K562 (cell line): ENCODE measurements around the gene CCDC136. TPM values are rescaled to one million over a fixed set of nuclear protein-coding genes. Genes with fewer than 3 reads are reported as not detected.

Source experiments
- AFF1 ChIP-seq, 2 experiments: fragments of 450-650 bp; IDR thresholded peaks; 2 replicates each; pipeline ENCODE4 v1.6.1; 2018; ENCODE audit warnings: mild to moderate bottlenecking in 2 of 2, low read depth in 1 of 2; ENCODE audit not compliant: partially characterized antibody in 2 of 2
- BDP1 ChIP-seq: IDR thresholded peaks from 3 replicates; pipeline ENCODE4 v1.6.1; 2011; ENCODE audit not compliant: insufficient read length, insufficient read depth
- ESRRA ChIP-seq: fragments of 450-650 bp; IDR thresholded peaks from 2 replicates; pipeline ENCODE4 v1.6.1; 2014; ENCODE audit warnings: low read depth, mild to moderate bottlenecking, moderate library complexity, borderline replicate concordance
- FUS ChIP-seq: fragments of 200-400 bp; formaldehyde crosslinking; optimal IDR thresholded peaks from 2 replicates; pipeline ENCODE3; 2017; ENCODE audit warnings: low read depth, low read length
- NFE2L1 ChIP-seq: fragments of 450-650 bp; IDR thresholded peaks from 2 replicates; pipeline ENCODE4 v1.6.1; 2016; ENCODE audit warnings: missing genetic modification characterization, low read depth, mild to moderate bottlenecking, missing compliant biosample characterization, moderate library complexity, borderline replicate concordance
- PCBP2 ChIP-seq: fragments of 200-400 bp; formaldehyde crosslinking; IDR thresholded peaks from 2 replicates; pipeline ENCODE4 v1.6.1; 2018; ENCODE audit warnings: low read length, low read depth, mild to moderate bottlenecking, moderate library complexity; ENCODE audit not compliant: poor library complexity, severe bottlenecking
- THRAP3 ChIP-seq: fragments of 450-650 bp; IDR thresholded peaks from 2 replicates; pipeline ENCODE4 v1.6.1; 2016; ENCODE audit warnings: mild to moderate bottlenecking, inconsistent platforms, borderline replicate concordance
- ZBTB40 ChIP-seq, 2 experiments: fragments of 450-650 bp in 1 of 2; sonication (generic) in 1 of 2; formaldehyde crosslinking in 1 of 2; IDR thresholded peaks; 2 replicates each; pipeline versions ENCODE4 v1.7.1 to v1.9.0; 2016 to 2022; ENCODE audit warnings: inconsistent platforms in 1 of 2, mild to moderate bottlenecking in 1 of 2, missing genetic modification reagents in 1 of 2
- ZNF449 ChIP-seq: fragments of 250-450 bp; sonication (Bioruptor Pico); IDR thresholded peaks from 2 replicates; pipeline ENCODE4 v1.8.0; 2022; ENCODE audit warnings: moderate library complexity, mild to moderate bottlenecking, inconsistent platforms
- polyA plus RNA-seq, 8 experiments: library from polyadenylated mRNA; depleted of rRNA in 4 of 8; stranded (reverse) in 5 of 8; unstranded in 3 of 8; fragments of >200 nt; fragmentation: Nextera tagmentation in 2 of 8; fragmentation: Illumina TruSeq in 1 of 8; extraction: Ambion mirVana in 2 of 8; extraction: Trizol in 1 of 8; gene quantifications; 2 replicates each; pipeline versions ENCODE4 v1.2.1 to v1.2.3, GENCODE V29; 2011 to 2014; ENCODE audit warnings: inconsistent platforms in 1 of 8, missing spikeins in 1 of 8
- total RNA-seq, 7 experiments: library from RNA; depleted of rRNA in 6 of 7; stranded (reverse); fragments of >200 nt in 6 of 7; fragmentation: Illumina TruSeq in 2 of 7; extraction: Trizol in 2 of 7; gene quantifications; 2 replicates each; pipeline versions ENCODE4 v1.2.1 to v1.2.3, GENCODE V29; 2011 to 2021; ENCODE audit warnings: low replicate concordance in 1 of 7

Gene CCDC136
- total and polyA plus RNA-seq, 9 of the 15 experiments (the other 6 are each of a cell fraction or from before 2014, with no cell fraction given): 2.4 to 40.8 (median 26.5) TPM

- TF ChIP-seq ZBTB40 (IDR thresholded peaks at IDR 0.05) (peak; percentile 51), ZBTB40 (CRISPR knock-in tag; IDR thresholded peaks at IDR 0.05) (no peak), BDP1 (no peak), FUS (no peak), THRAP3 (0 out of 2 replicates have a peak, but pooled peaks have one; percentile 26), ESRRA (peak; percentile 37), ZNF449 (CRISPR knock-in tag) (no peak), PCBP2 (no peak), AFF1 (IDR thresholded peaks at IDR 0.05; ENCODE audit: low read depth in 1 of 2, partially characterized antibody in 2 of 2) (peak in 1 of 2 experiments; percentile 42), NFE2L1 (tag) (no peak)
Observed at GRCh38 chr7:128830231-128831177, 38.7 kb downstream of the CCDC136 start, which contains the start of gene FLNC (continued).
